HEK293 (cell line): ENCODE results near the gene PSRC1.

Experiments used
- BCL11A ChIP-seq: fragments of 450-650 bp; formaldehyde crosslinking; IDR thresholded peaks from 2 replicates; pipeline ENCODE4 v1.5.1; 2016; ENCODE audit warnings: low read depth, missing biosample characterization, missing genetic modification characterization
- CTCF ChIP-seq: fragments of 450-650 bp; formaldehyde crosslinking; IDR thresholded peaks from 2 replicates; pipeline ENCODE4 v1.5.1; 2016; ENCODE audit warnings: missing biosample characterization, missing genetic modification characterization
- REST ChIP-seq: fragments of 450-650 bp; formaldehyde crosslinking; IDR thresholded peaks from 2 replicates; pipeline ENCODE4 v1.5.1; 2016; ENCODE audit warnings: missing biosample characterization, missing genetic modification characterization
- SP2 ChIP-seq: fragments of 450-650 bp; formaldehyde crosslinking; IDR thresholded peaks from 2 replicates; pipeline ENCODE4 v1.5.1; 2016; ENCODE audit warnings: missing biosample characterization, missing genetic modification characterization
- ZBTB49 ChIP-seq: fragments of 450-650 bp; formaldehyde crosslinking; IDR thresholded peaks from 2 replicates; pipeline ENCODE4 v1.5.1; 2016; ENCODE audit warnings: missing biosample characterization, missing genetic modification characterization, low read depth
- ZBTB6 ChIP-seq: fragments of 450-650 bp; formaldehyde crosslinking; IDR thresholded peaks from 2 replicates; pipeline ENCODE4 v1.5.1; 2017; ENCODE audit warnings: missing biosample characterization, missing genetic modification characterization
- ZBTB8A ChIP-seq: fragments of 450-650 bp; formaldehyde crosslinking; IDR thresholded peaks from 2 replicates; pipeline ENCODE4 v1.5.1; 2016; ENCODE audit warnings: missing biosample characterization, missing genetic modification characterization
- ZNF133 ChIP-seq: fragments of 450-650 bp; formaldehyde crosslinking; IDR thresholded peaks from 2 replicates; pipeline ENCODE4 v1.5.1; 2016; ENCODE audit warnings: missing biosample characterization, missing genetic modification characterization
- ZNF140 ChIP-seq: fragments of 450-650 bp; formaldehyde crosslinking; IDR thresholded peaks from 2 replicates; pipeline ENCODE4 v1.5.1; 2016; ENCODE audit warnings: missing biosample characterization, missing genetic modification characterization
- ZNF311 ChIP-seq: fragments of 450-650 bp; formaldehyde crosslinking; IDR thresholded peaks from 2 replicates; pipeline ENCODE4 v1.5.1; 2017; ENCODE audit warnings: missing biosample characterization, missing genetic modification characterization, borderline replicate concordance
- ZNF394 ChIP-seq: fragments of 450-650 bp; formaldehyde crosslinking; IDR thresholded peaks from 2 replicates; pipeline ENCODE4 v1.5.1; 2016; ENCODE audit warnings: missing biosample characterization, missing genetic modification characterization, mild to moderate bottlenecking, moderate library complexity, borderline replicate concordance
- TF ChIP-seq, protein P1 (sequence below): IDR thresholded peaks from 2 replicates; pipeline ENCODE4 v1.6.1; 2011; ENCODE audit warnings: mild to moderate bottlenecking, low read depth, low read length, borderline replicate concordance
- TF ChIP-seq, protein P2 (sequence below): fragments of 450-650 bp; formaldehyde crosslinking; IDR thresholded peaks from 2 replicates; pipeline ENCODE4 v1.5.1; 2016; ENCODE audit warnings: missing biosample characterization, missing genetic modification characterization
- TF ChIP-seq, protein P3 (sequence below): fragments of 450-650 bp; formaldehyde crosslinking; IDR thresholded peaks from 2 replicates; pipeline ENCODE4 v1.5.1; 2016; ENCODE audit warnings: missing biosample characterization, missing genetic modification characterization

DNA sequence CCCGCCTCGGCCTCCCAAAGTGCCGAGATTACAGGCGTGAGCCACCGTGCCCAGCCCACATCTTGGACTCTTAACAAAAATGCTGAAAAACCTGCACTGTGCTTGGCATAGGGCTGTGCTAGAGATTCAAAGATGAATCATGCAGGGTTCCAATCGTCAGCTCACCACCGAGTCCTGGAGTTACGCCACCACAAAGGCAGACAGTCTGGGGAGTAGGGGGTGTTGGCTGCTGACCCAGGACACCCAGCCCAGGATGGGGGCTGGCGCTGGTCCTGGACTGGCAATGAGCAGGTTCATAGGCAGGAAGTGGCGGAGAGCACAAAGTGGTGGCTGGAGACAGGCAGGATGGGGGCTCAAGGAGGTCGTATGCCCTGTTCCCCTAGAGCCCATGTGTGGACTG lies 16.0 kb downstream of the PSRC1 start:
- TF ChIP-seq, protein P1, sequence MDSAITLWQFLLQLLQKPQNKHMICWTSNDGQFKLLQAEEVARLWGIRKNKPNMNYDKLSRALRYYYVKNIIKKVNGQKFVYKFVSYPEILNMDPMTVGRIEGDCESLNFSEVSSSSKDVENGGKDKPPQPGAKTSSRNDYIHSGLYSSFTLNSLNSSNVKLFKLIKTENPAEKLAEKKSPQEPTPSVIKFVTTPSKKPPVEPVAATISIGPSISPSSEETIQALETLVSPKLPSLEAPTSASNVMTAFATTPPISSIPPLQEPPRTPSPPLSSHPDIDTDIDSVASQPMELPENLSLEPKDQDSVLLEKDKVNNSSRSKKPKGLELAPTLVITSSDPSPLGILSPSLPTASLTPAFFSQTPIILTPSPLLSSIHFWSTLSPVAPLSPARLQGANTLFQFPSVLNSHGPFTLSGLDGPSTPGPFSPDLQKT = no peak
- TF ChIP-seq CTCF (tag by site-specific recombination) (no peak), ZBTB49 (no peak), ZNF394 (tag by site-specific recombination) (no peak), ZNF133 (tag by site-specific recombination) (no peak), ZNF311 (tag by site-specific recombination) (no peak), REST (tag by site-specific recombination) (no peak), ZNF140 (tag by site-specific recombination) (no peak), SP2 (tag by site-specific recombination) (no peak), BCL11A (no peak), ZBTB8A (no peak), ZBTB6 (tag by site-specific recombination) (no peak)
- TF ChIP-seq, protein P2, sequence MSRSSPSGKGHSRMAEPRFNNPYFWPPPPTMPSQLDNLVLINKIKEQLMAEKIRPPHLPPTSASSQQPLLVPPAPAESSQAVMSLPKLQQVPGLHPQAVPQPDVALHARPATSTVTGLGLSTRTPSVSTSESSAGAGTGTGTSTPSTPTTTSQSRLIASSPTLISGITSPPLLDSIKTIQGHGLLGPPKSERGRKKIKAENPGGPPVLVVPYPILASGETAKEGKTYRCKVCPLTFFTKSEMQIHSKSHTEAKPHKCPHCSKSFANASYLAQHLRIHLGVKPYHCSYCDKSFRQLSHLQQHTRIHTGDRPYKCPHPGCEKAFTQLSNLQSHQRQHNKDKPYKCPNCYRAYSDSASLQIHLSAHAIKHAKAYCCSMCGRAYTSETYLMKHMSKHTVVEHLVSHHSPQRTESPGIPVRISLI (tag by site-specific recombination) = no peak
- TF ChIP-seq, protein P3, sequence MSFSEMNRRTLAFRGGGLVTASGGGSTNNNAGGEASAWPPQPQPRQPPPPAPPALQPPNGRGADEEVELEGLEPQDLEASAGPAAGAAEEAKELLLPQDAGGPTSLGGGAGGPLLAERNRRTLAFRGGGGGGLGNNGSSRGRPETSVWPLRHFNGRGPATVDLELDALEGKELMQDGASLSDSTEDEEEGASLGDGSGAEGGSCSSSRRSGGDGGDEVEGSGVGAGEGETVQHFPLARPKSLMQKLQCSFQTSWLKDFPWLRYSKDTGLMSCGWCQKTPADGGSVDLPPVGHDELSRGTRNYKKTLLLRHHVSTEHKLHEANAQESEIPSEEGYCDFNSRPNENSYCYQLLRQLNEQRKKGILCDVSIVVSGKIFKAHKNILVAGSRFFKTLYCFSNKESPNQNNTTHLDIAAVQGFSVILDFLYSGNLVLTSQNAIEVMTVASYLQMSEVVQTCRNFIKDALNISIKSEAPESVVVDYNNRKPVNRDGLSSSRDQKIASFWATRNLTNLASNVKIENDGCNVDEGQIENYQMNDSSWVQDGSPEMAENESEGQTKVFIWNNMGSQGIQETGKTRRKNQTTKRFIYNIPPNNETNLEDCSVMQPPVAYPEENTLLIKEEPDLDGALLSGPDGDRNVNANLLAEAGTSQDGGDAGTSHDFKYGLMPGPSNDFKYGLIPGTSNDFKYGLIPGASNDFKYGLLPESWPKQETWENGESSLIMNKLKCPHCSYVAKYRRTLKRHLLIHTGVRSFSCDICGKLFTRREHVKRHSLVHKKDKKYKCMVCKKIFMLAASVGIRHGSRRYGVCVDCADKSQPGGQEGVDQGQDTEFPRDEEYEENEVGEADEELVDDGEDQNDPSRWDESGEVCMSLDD (tag by site-specific recombination) = no peak
